Measurements from ENCODE around the gene EIF1.

Gene EIF1

GRCh38 chr17:41705271-41705991 is 16.7 kb downstream of the EIF1 start:
- no peak for DNase-seq

GRCh38 chr17:41707803-41708669 is 19.4 kb downstream of the EIF1 start:
- DNase-seq, result no peak

DNA sequence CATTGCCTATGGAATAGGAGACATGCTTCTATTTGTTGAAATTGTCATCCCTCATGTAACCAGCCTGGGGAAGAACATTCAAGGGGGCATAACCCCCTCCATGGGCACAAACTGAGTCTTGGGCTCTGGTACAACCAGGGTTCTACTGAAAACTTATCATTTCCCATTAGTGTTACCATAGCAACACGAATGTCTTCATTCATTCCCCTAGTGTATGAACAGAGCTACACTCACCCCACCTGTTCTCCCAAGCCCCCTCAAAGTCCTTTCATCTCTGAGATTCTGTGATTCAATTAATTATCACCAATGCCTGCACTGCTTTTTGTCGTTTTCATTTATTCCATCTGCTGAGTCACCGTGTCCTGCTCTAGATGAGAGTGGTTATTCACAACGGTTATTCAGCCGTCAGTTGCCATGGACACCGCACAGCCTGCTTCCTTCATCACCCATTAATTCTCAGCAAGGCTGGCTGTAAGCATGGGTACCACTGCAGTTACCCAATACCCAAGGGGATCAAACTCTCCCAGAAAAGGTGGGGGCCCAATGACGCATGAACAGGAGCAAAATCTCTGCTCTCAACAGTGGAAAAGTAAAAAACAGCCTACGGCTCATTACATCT is 21.9 kb downstream of the EIF1 start:
- DNase-seq, result no peak

DNA sequence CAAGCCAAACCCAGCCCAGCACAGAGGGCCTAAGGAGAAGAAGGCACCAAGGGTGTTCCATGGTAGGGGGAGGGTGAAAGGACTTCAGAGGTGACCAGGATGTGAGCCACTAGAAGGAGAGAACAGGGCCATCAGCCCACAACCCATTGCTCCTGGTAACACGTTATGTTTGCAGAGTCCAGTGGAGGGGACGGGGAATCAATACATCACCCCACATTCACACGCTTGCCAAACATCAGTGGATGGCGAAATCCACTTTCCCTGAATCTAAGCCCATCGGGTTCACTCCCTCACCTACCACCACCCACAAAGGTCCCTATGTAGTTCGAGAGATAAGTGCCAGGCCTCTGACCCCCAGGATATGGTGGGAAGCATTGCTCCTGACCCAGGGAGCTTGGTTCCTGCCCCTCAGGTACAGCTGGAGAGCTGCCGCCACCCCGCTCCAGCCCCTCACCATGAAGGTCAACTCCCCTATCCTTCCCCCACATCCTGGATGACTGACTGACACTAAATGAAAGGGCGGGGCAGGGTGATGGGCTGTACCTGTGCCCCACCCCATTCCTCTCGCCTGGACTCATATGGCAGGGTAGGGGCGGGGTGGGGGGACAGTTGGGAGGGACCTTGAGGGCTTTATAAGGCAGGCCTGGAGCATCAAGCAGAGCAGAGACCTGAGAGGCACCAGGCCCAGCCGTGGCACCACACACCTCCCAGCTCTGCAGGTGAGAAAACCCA is 23.1 kb downstream of the EIF1 start, which contains the start of gene GAST:
Gene GAST (plus strand): TSS at position 663 of the 732 bp plus-strand sequence. CDS start 3,106 bp downstream, outside the sequence.
- DNase-seq, result no peak

DNA sequence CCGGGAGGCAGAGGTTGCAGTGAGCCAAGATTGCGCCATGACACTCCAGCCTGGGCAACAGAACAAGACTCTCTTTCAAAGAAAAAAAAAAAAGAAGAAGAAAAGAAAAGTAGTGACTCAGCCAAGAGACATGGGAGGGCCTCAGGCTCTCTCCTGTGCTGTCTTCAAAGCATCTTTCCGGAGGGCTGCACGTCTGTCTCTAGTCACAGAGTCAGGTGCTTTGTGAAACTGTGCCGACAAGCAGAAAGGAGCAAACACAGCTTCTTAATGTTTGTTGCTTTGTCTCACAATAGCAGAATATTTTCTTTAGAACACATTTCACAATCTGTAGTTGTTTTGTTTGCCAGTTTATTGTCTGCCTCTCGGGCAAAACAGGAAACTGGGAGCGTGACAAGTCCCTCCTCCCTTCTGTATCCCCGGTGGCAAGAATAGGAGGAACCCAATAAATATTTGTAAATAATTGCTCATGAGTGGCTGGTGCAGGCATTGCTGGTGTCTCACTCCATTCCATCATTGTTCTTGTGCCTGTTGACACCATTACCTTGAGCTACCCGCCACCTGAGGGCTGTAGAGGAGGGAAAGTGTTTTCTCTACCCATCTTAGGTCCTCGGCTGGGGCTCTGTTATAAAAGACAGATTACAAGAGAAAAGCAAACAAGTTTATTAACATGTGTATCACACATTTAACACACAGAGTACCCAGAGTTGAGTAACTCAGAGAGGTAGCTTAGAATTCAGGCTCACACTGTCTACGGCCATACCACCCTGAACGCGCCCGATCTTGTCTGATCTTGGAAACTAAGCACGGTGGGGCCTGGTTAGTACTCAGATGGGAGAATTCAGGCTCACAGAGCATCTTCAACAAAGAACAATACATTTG is 29.0 kb downstream of the EIF1 start:
- DNase-seq, result no peak

DNA sequence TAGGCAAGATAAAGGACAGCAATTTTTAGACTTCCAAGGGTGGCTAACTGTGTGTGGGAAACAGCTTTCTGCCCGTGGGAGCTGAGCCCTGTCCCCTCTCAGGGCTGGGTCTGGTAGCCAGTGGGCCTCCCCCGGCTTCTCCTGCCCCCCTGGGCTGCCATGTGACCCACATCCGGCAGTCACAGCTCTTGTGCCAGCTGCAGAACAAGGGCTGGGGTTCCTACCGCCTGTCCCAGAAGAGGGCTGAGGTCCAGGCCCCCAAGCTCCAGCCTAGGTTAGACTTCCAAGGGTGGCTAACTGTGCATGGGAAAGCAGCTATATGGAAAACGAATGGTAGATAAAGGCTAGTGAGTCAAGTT is 29.6 kb downstream of the EIF1 start:
- DNase-seq, result no peak

DNA sequence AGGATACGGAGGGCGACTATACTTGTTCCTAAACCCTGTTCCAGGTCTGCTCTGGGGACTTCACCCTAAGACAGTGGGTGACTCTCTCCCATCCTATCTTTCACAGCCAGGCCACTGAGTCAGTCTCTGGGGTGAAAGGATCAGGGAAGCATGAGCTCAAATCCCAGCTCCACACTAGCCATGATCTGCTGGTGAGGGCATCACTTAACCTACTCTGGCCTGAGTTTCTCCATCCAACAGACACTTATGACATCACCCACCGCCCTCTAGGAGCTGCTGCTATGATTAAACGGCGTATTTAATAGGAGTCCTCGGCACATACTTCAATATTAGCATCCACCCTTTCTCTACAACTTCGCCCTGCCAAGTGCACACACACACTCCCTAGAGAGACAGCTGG is 33.5 kb downstream of the EIF1 start:
- DNase-seq, result no peak

DNA sequence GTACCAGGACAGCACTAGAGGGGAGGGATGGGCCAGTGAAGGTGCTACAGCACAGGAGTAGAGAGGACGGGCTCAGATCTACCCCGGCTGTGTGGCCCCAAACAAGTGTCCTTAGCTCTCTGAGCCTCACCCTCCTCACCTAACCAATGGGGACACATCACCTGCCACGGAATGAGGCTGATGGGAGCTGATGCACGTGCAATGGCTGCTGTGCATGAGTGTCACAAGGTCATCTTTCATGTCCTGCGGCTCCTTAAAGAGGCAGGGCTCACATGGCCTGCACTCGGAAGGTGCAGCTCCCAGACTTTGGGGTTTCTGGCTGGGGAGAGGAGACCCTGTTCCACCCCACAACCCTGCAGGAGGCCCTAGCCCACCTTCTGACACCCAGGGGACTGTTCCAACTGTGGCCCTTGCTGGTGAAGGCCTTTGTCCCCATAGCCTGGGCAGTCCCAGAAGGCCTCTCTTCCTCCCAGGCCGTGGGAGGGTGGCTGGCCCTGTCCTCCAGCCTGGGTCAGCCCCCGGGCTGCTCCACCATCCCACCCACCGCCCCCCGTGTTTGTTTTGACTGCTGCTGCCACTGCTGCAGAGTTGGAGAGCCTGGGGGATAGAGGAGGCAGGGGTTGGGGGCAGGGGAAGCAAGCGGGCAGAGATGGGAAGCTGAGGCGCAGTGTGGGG is 35.3 kb downstream of the EIF1 start:
- no peak for DNase-seq

- no peak for DNase-seq
These were observed 35.9 kb downstream of the EIF1 start for GRCh38 chr17:41724476-41725050.

- DNase-seq, result no peak
These were observed 36.4 kb downstream of the EIF1 start for GRCh38 chr17:41725134-41725533.

DNA sequence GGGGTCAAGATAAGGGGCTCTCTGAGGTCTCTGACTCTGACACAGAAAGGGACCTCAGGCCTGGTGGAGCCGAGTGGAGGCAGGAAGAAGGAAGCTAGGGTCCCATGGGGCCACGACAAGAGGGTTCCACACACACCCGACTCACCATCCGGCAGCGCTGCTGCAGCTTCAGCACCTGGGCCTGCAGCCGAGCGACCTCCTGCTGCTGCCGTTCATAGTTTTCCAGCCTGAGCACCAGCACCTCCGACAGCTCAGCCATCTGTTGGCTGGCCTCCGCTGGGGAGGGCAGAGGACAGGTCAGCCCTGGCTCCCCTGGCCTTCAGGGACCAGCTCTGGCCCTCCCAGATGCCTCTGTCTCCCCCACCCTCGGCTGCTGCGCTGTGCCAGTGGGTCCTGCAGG is 39.4 kb downstream of the EIF1 start:
- DNase-seq, result no peak

DNA sequence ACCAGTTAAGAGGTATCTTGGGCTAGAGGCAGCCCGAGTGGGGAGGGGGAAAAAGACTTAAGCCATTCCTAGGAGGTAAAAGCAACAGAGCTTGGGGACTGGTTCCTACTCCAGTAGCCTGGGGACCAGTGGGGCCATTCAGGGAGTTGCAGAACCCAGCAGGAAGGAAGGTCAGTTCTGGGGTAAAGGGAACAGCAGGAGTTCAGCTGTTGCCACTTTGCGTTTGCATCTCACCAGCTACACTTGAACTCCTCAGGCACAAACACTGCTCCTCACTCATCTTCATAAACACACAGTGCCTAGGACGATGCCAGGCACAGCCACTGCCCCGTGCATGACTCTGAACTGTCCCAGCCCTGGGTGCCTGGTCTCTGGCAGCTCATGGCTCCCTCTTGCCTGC is 41.8 kb downstream of the EIF1 start:
- no peak for DNase-seq

- DNase-seq, result no peak
These were observed 43.2 kb downstream of the EIF1 start for GRCh38 chr17:41731836-41732235.

GRCh38 chr17:41733348-41734138 is 44.9 kb downstream of the EIF1 start:
- no peak for DNase-seq

GRCh38 chr17:41734139-41734948 is 45.7 kb downstream of the EIF1 start, which contains the start of gene HAP1:
Gene HAP1 (minus strand): TSS chr17:41734643. CDS start chr17:41734634, 9 bp downstream.
- DNase-seq, result peak; percentile 65

DNA sequence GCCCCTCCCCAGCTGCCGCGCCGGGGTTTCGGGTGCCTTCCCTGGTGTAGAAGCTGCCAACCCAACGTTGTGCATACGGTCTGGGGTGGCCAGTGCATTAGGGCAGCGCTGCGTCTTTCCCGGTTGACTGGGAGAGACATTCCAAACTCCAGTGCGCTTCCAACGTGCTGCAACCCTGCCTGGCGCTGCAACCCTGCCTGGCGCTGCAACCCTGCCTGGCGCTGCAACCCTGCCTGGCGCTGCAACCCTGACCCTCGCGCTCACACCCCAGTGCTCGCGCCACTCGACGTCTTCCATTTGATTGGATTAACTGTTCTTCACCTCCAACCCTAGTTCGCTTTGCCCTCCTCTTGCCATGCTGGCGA is 46.2 kb downstream of the EIF1 start:
- no peak for DNase-seq

GRCh38 chr17:41735744-41736143 is 47.1 kb downstream of the EIF1 start:
- no peak for DNase-seq

- DNase-seq, result no peak
These were observed 48.4 kb downstream of the EIF1 start for GRCh38 chr17:41736983-41737679.

DNA sequence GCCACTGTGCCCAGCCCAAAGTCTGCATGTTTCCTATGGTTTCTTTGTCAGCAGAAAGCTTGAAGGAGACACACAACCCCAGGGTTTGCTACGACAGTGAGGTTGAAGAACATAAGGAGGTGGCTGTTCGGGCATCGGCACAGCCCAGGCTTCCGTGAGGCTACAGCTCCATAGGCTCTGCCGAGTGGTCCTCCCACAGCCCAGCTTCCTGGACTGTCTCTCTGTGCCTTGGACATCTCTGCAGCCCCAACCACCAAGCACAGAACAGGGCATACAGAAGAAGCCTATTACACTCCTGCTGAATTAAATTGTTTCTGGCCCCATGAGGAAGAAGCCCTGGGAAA is 49.0 kb downstream of the EIF1 start:
- no peak for DNase-seq
